Neural progenitor cell (in vitro differentiated cells): ENCODE data around the gene STAC2. TPM values are rescaled to one million over a fixed set of nuclear protein-coding genes. Genes with fewer than 3 reads are reported as not detected.

Experiments
- DNase-seq: peaks from one replicate; pipeline ENCODE4 v3.0.0-alpha.2; 2016; ENCODE audit warnings: low spot score
- H2AFZ ChIP-seq: fragments of 200-600 bp; sonication (generic); replicated peaks from 2 replicates; pipeline ENCODE4 v1.6.1; 2016; ENCODE audit warnings: antibody characterized with exemption
- H3F3A ChIP-seq: fragments of 200-600 bp; sonication (generic); 2 replicates; pipeline ENCODE4 v1.6.1; 2016; ENCODE audit warnings: antibody characterized with exemption, low read depth
- H3K27ac ChIP-seq: fragments of 200-600 bp; sonication (generic); 2 replicates; pipeline ENCODE4 v1.5.1; 2016; ENCODE audit warnings: mild to moderate bottlenecking
- H3K27me3 ChIP-seq: fragments of 200-600 bp; sonication (generic); 2 replicates; pipeline ENCODE4 v1.6.1; 2016; ENCODE audit warnings: mild to moderate bottlenecking, moderate library complexity
- H3K36me3 ChIP-seq: fragments of 200-600 bp; sonication (generic); 2 replicates; pipeline ENCODE4 v1.5.1; 2016
- H3K4me1 ChIP-seq: fragments of 200-600 bp; sonication (generic); 2 replicates; pipeline ENCODE4 v1.6.1; 2016; ENCODE audit warnings: mixed run types
- H3K4me2 ChIP-seq: fragments of 200-600 bp; sonication (generic); 2 replicates; pipeline ENCODE4 v1.6.1; 2016
- H3K4me3 ChIP-seq: fragments of 200-600 bp; sonication (generic); 2 replicates; pipeline ENCODE4 v1.5.1; 2016
- H3K79me2 ChIP-seq: fragments of 200-600 bp; sonication (generic); 2 replicates; pipeline ENCODE4 v1.6.1; 2016; ENCODE audit warnings: low read depth
- H3K9ac ChIP-seq: fragments of 200-600 bp; sonication (generic); 2 replicates; pipeline ENCODE4 v1.6.1; 2016
- H3K9me3 ChIP-seq: fragments of 200-600 bp; sonication (generic); 2 replicates; pipeline ENCODE4 v1.5.1; 2016; ENCODE audit warnings: low read depth
- H4K20me1 ChIP-seq: fragments of 200-600 bp; sonication (generic); 2 replicates; pipeline ENCODE4 v1.6.1; 2016; ENCODE audit warnings: low read depth
- H3K27ac Mint-ChIP-seq: 3 replicates; pipeline ENCODE4 v1.8.0; 2021; ENCODE audit warnings: mixed read lengths
- H3K27me3 Mint-ChIP-seq: 2 replicates; pipeline ENCODE4 v1.8.0; 2022; ENCODE audit warnings: low read depth, mild to moderate bottlenecking, inconsistent platforms, moderate library complexity, mixed read lengths; ENCODE audit not compliant: insufficient read depth
- H3K36me3 Mint-ChIP-seq: 3 replicates; pipeline ENCODE4 v1.8.0; 2021; ENCODE audit warnings: mixed read lengths
- H3K4me1 Mint-ChIP-seq: 3 replicates; pipeline ENCODE4 v1.8.0; 2021; ENCODE audit warnings: mixed read lengths
- H3K4me3 Mint-ChIP-seq: 3 replicates; pipeline ENCODE4 v1.8.0; 2021; ENCODE audit warnings: mild to moderate bottlenecking, moderate library complexity, mixed read lengths
- H3K9me3 Mint-ChIP-seq: 3 replicates; pipeline ENCODE4 v1.8.0; 2020; ENCODE audit warnings: mixed read lengths
- EZH2 ChIP-seq: fragments of 200-600 bp; sonication (generic); IDR thresholded peaks from 2 replicates; pipeline ENCODE4 v1.6.1; 2017; ENCODE audit warnings: antibody characterized with exemption, mild to moderate bottlenecking, moderate library complexity
- EZH2phosphoT487 ChIP-seq: fragments of 200-600 bp; sonication (generic); IDR thresholded peaks from 2 replicates; pipeline ENCODE4 v1.6.1; 2017; ENCODE audit warnings: antibody characterized with exemption
- total RNA-seq: library from RNA; depleted of rRNA; stranded (reverse); fragments of >200 nt; gene quantifications from 2 replicates; pipeline ENCODE4 v1.2.3, GENCODE V29; 2015; ENCODE audit warnings: low replicate concordance
- TF ChIP-seq, protein P1 (sequence below): fragments of 200-600 bp; sonication (generic); IDR thresholded peaks from 2 replicates; pipeline ENCODE4 v1.5.1; 2017; ENCODE audit warnings: antibody characterized with exemption, mild to moderate bottlenecking

Gene STAC2
- total RNA-seq, 1 donor from 2014 or later = 0.13 TPM

- Histone ChIP-seq H3K9ac (no peak overlapping the region), H3K4me1 (peaks cover 7% of the 10 kb centered on the region), H3K4me2 (no peak overlapping the region), H3F3A (peaks cover 8% of the 10 kb centered on the region), H3K27ac (no peak overlapping the region), H4K20me1 (no peaks in the 10 kb centered on the region), H3K4me3 (no peak overlapping the region), H3K9me3 (no peaks in the 10 kb centered on the region), H3K36me3 (no peaks in the 10 kb centered on the region), H2AFZ (peak overlapping the region; percentile 81), H3K27me3 (no peaks in the 10 kb centered on the region), H3K79me2 (no peaks in the 10 kb centered on the region)
- Mint-ChIP-seq H3K9me3 (no peaks in the 10 kb centered on the region), H3K4me3 (no peak overlapping the region), H3K36me3 (no peaks in the 10 kb centered on the region), H3K27me3 (peaks cover 20% of the 10 kb centered on the region), H3K4me1 (peaks cover 4% of the 10 kb centered on the region), H3K27ac (no peak overlapping the region)
- TF ChIP-seq EZH2phosphoT487 = no peak
- TF ChIP-seq, protein P1, sequence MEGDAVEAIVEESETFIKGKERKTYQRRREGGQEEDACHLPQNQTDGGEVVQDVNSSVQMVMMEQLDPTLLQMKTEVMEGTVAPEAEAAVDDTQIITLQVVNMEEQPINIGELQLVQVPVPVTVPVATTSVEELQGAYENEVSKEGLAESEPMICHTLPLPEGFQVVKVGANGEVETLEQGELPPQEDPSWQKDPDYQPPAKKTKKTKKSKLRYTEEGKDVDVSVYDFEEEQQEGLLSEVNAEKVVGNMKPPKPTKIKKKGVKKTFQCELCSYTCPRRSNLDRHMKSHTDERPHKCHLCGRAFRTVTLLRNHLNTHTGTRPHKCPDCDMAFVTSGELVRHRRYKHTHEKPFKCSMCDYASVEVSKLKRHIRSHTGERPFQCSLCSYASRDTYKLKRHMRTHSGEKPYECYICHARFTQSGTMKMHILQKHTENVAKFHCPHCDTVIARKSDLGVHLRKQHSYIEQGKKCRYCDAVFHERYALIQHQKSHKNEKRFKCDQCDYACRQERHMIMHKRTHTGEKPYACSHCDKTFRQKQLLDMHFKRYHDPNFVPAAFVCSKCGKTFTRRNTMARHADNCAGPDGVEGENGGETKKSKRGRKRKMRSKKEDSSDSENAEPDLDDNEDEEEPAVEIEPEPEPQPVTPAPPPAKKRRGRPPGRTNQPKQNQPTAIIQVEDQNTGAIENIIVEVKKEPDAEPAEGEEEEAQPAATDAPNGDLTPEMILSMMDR = no peak
- no peak for TF ChIP-seq EZH2
- DNase-seq = no peak
Observed at GRCh38 chr17:39244016-39244599, 18.4 kb upstream of the STAC2 start.

DNA sequence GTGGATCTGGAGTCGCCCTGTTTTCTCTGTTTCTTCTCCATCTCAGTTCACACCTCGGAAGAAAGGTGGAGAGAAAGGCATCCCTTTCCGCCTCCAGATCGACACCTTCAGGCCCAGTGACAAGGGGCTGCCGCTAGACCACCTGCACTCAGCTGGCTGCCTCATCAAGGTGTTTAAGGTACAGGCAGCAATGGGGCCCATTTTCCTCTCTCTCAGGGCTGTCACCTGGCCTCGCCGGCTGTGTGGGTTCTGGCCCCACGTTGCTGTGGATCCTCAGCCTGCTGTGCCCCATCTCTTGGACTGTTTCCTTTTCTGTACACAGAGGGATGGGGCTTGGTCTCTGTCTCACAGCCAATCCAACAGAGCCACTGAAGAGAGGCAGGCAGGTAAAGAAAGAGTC, 17.4 kb upstream of the STAC2 start:
- Mint-ChIP-seq H3K27ac (no peak overlapping the region), H3K36me3 (no peaks in the 10 kb centered on the region), H3K4me3 (no peak overlapping the region), H3K27me3 (peaks cover 23% of the 10 kb centered on the region), H3K4me1 (peaks cover 4% of the 10 kb centered on the region), H3K9me3 (no peaks in the 10 kb centered on the region)
- Histone ChIP-seq H3K27me3 (no peaks in the 10 kb centered on the region), H4K20me1 (no peaks in the 10 kb centered on the region), H3K27ac (no peak overlapping the region), H2AFZ (no peak overlapping the region), H3K36me3 (no peaks in the 10 kb centered on the region), H3K4me3 (no peak overlapping the region), H3K79me2 (no peaks in the 10 kb centered on the region), H3K9me3 (no peaks in the 10 kb centered on the region), H3K4me2 (no peak overlapping the region), H3F3A (peaks cover 3% of the 10 kb centered on the region), H3K9ac (no peak overlapping the region), H3K4me1 (peaks cover 7% of the 10 kb centered on the region)
- DNase-seq = no peak
- TF ChIP-seq EZH2 = no peak
- TF ChIP-seq, protein P1 = no peak
- no peak for TF ChIP-seq EZH2phosphoT487

- no peak overlapping the region for H3K27ac Mint-ChIP-seq
- peaks cover 20% of the 10 kb centered on the region for H3K27me3 Mint-ChIP-seq
Observed at GRCh38 chr17:39240631-39241030, 14.9 kb upstream of the STAC2 start.

More at GRCh38 chr17:39240631-39241030, 14.9 kb upstream of the STAC2 start:
- TF ChIP-seq, protein P1 = no peak
- TF ChIP-seq EZH2 (no peak), EZH2phosphoT487 (no peak)
- Histone ChIP-seq H3K36me3 (no peaks in the 10 kb centered on the region), H3K79me2 (no peaks in the 10 kb centered on the region), H3K27ac (no peak overlapping the region), H3K4me1 (no peaks in the 10 kb centered on the region), H3K4me3 (no peak overlapping the region), H4K20me1 (no peaks in the 10 kb centered on the region), H3K27me3 (no peaks in the 10 kb centered on the region), H3K9ac (no peak overlapping the region), H3F3A (peaks cover 12% of the 10 kb centered on the region), H3K9me3 (no peaks in the 10 kb centered on the region), H3K4me2 (no peak overlapping the region), H2AFZ (no peak overlapping the region)
- Mint-ChIP-seq H3K4me1 (peaks cover 5% of the 10 kb centered on the region), H3K4me3 (no peak overlapping the region), H3K9me3 (no peaks in the 10 kb centered on the region), H3K36me3 (no peaks in the 10 kb centered on the region)
- no peak for DNase-seq
